ENCODE measurements around the gene NR4A1.

NR4A1 gene

DNA sequence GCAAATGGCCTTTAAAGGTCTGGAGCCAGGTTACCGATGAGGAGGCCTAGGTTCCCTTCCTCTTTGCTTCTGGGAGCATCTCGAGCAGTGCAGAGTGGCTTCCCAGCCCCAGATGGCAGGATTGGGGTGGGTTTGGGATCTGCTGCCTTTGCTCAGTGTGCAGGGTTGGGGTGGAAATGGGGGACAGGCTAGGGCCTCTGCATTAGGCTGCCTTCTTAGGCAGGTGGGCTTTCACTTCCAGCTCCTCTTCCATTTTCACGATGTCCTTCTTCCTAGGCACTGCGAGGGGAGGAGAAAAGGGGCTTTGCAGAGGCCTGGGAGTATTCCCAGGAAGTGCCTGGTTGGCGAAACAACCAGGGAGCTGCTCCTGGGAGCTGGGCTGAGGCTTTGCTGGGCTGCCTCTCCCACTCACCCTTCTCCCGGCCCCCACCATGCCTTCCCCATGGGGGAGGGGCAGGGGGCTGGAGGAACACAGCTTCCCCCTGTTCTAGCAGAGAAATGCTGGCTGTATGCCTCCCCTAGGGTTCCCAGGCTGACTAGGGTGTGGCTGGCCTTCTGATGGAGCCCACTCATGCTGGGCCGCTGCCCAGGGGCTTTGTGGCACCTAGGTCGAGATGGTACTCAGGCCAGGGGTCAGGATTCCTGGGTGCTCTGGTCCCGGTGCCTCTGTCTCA is 2.4 kb downstream of the NR4A1 start:
- peaks cover 41% of the 10 kb centered on the region for H3K27me3 ChIP-seq (ENCODE audit: control insufficient read depth, insufficient read depth, low read length, poor library complexity, severe bottlenecking)
- no peak overlapping the region for H3K27ac ChIP-seq (ENCODE audit: insufficient read depth, low read depth, low read length, poor library complexity, severe bottlenecking)
- H3K36me3 ChIP-seq (ENCODE audit: control insufficient read depth, insufficient read depth, low read length) = peaks cover 3% of the 10 kb centered on the region
- H3K4me3 ChIP-seq (ENCODE audit: insufficient read depth, low read depth, low read length) = no peak overlapping the region
- H3K9me3 ChIP-seq (ENCODE audit: control insufficient read depth, low read length) = no peaks in the 10 kb centered on the region
- 87 to 92% methylated on average over 9 of the region's 9 CpGs for WGBS, 2 experiments
- H3K4me1 ChIP-seq (ENCODE audit: control insufficient read depth, insufficient read depth, low read length) = peaks cover 15% of the 10 kb centered on the region

DNA sequence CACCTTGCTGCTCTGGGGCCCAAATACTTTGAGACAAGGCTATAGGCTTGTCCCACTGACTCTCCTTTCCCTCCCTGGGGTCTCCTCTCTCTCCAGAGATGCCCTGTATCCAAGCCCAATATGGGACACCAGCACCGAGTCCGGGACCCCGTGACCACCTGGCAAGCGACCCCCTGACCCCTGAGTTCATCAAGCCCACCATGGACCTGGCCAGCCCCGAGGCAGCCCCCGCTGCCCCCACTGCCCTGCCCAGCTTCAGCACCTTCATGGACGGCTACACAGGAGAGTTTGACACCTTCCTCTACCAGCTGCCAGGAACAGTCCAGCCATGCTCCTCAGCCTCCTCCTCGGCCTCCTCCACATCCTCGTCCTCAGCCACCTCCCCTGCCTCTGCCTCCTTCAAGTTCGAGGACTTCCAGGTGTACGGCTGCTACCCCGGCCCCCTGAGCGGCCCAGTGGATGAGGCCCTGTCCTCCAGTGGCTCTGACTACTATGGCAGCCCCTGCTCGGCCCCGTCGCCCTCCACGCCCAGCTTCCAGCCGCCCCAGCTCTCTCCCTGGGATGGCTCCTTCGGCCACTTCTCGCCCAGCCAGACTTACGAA is 3.1 kb downstream of the NR4A1 start:
- WGBS, 2 experiments = 94 to 95% methylated on average over 21 of the region's 21 CpGs

DNA sequence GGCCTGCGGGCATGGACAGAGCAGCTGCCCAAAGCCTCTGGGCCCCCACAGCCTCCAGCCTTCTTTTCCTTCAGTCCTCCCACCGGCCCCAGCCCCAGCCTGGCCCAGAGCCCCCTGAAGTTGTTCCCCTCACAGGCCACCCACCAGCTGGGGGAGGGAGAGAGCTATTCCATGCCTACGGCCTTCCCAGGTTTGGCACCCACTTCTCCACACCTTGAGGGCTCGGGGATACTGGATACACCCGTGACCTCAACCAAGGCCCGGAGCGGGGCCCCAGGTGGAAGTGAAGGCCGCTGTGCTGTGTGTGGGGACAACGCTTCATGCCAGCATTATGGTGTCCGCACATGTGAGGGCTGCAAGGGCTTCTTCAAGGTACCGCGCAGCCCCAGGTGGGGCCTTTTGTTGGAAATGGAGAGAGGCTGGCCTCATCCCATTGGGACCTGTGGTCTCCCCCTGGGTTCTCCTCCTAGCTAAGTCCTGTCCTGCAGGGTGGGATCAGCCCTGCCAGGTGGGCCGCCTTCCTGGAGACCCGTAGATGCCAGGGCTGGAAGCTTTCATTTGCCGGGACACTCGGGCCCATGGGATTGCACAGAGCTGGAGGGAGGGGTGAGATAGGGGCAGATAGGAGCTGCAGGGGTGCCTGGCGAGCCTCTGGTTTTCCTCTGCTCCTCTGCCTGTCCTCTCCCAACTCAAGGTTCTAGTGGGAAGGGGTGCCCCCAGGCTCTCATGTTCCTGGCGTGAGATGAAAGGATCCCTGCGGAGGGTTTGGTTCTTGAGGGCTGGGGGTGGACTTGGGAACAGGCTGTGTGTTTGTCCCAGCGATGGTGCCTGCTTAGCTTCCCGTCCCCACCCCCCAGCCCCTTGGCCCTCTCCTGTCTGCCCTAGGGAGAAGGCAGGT is 3.8 kb downstream of the NR4A1 start:
- Histone ChIP-seq H3K4me1 (ENCODE audit: control insufficient read depth, insufficient read depth, low read length) (peaks cover 14% of the 10 kb centered on the region), H3K4me3 (ENCODE audit: insufficient read depth, low read depth, low read length) (no peak overlapping the region), H3K27me3 (ENCODE audit: control insufficient read depth, insufficient read depth, low read length, poor library complexity, severe bottlenecking) (peaks cover 27% of the 10 kb centered on the region), H3K9me3 (ENCODE audit: control insufficient read depth, low read length) (no peaks in the 10 kb centered on the region), H3K36me3 (ENCODE audit: control insufficient read depth, insufficient read depth, low read length) (peaks cover 3% of the 10 kb centered on the region), H3K27ac (ENCODE audit: insufficient read depth, low read depth, low read length, poor library complexity, severe bottlenecking) (no peak overlapping the region)
- 91 to 96% methylated on average over 21 of the region's 21 CpGs for WGBS, 2 experiments

More for the DNA sequence above, 3.1 kb downstream of the NR4A1 start:
- Histone ChIP-seq H3K4me3 (ENCODE audit: insufficient read depth, low read depth, low read length) (no peak overlapping the region), H3K4me1 (ENCODE audit: control insufficient read depth, insufficient read depth, low read length) (peaks cover 15% of the 10 kb centered on the region), H3K27me3 (ENCODE audit: control insufficient read depth, insufficient read depth, low read length, poor library complexity, severe bottlenecking) (peaks cover 35% of the 10 kb centered on the region), H3K27ac (ENCODE audit: insufficient read depth, low read depth, low read length, poor library complexity, severe bottlenecking) (no peak overlapping the region), H3K36me3 (ENCODE audit: control insufficient read depth, insufficient read depth, low read length) (peaks cover 3% of the 10 kb centered on the region), H3K9me3 (ENCODE audit: control insufficient read depth, low read length) (no peaks in the 10 kb centered on the region)

DNA sequence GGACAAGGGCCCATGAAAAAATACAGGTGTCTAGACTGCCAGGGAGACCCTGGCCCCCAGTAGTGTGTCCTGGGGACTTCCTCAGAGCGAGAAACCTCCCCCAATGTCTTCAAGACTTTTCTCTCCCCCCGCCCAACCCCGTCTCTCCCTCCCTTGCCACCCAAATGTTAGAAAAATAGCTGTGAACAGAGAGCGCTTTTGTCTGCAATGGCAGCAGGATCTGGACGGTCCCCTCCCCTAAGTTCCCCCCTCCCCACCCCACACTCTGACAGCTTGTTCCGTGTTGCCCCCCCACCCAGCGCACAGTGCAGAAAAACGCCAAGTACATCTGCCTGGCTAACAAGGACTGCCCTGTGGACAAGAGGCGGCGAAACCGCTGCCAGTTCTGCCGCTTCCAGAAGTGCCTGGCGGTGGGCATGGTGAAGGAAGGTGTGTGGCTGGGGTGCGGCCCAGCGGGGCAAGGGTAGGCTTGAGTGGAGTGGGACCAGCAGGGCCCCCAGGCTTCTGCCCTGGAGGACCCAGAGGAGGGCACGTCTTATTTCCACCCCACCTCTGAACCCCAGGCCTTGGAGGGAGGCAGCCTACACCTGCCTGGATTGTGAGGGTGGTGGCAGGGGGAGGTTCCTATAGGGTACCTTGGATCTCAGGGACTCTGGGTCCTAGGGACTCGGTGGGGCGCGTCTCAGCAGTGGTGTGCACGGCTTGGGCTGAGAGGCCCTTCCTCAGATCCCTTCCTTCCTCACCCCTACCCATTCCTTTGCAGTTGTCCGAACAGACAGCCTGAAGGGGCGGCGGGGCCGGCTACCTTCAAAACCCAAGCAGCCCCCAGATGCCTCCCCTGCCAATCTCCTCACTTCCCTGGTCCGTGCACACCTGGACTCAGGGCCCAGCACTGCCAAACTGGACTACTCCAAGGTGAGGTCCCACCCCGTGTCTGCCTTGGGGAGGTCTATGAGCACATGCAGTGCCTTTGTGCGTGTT is 4.8 kb downstream of the NR4A1 start:
- Histone ChIP-seq H3K36me3 (ENCODE audit: control insufficient read depth, insufficient read depth, low read length) (peaks cover 3% of the 10 kb centered on the region), H3K9me3 (ENCODE audit: control insufficient read depth, low read length) (no peaks in the 10 kb centered on the region), H3K27ac (ENCODE audit: insufficient read depth, low read depth, low read length, poor library complexity, severe bottlenecking) (no peak overlapping the region), H3K4me1 (ENCODE audit: control insufficient read depth, insufficient read depth, low read length) (peaks cover 7% of the 10 kb centered on the region), H3K27me3 (ENCODE audit: control insufficient read depth, insufficient read depth, low read length, poor library complexity, severe bottlenecking) (peaks cover 18% of the 10 kb centered on the region), H3K4me3 (ENCODE audit: insufficient read depth, low read depth, low read length) (no peak overlapping the region)
- WGBS, 2 experiments = 90 to 91% methylated on average over 26 to 27 of the region's 27 CpGs

DNA sequence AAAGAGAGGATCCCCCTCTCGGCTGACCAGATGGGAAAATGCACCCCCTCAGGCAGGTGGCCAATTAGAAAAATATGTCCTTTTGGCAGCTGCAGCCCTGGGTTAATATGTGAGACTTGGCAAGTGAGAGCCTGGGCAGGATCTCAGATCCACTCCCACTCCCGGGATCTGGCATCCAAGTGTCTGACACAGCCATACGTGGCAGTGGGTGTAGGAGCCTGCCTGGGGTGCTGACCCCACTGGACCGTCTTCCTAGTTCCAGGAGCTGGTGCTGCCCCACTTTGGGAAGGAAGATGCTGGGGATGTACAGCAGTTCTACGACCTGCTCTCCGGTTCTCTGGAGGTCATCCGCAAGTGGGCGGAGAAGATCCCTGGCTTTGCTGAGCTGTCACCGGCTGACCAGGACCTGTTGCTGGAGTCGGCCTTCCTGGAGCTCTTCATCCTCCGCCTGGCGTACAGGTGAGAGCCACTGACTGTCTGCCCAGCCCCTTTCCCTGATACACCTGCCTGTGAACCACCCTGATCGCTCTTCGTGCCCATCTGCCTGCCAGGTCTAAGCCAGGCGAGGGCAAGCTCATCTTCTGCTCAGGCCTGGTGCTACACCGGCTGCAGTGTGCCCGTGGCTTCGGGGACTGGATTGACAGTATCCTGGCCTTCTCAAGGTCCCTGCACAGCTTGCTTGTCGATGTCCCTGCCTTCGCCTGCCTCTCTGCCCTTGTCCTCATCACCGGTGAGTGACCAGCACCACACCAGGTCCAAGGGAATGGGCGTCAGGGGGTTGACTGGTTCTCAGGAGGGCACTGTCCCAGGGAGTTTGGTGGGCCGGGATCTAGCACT is 5.8 kb downstream of the NR4A1 start:
- H3K4me1 ChIP-seq (ENCODE audit: control insufficient read depth, insufficient read depth, low read length) = peaks cover 5% of the 10 kb centered on the region
- no peak overlapping the region for H3K27ac ChIP-seq (ENCODE audit: insufficient read depth, low read depth, low read length, poor library complexity, severe bottlenecking)
- peaks cover 3% of the 10 kb centered on the region for H3K36me3 ChIP-seq (ENCODE audit: control insufficient read depth, insufficient read depth, low read length)
- no peaks in the 10 kb centered on the region for H3K9me3 ChIP-seq (ENCODE audit: control insufficient read depth, low read length)
- H3K27me3 ChIP-seq (ENCODE audit: control insufficient read depth, insufficient read depth, low read length, poor library complexity, severe bottlenecking) = peaks cover 8% of the 10 kb centered on the region
- WGBS, 2 experiments = 93% methylated on average over 23 of the region's 23 CpGs
- H3K4me3 ChIP-seq (ENCODE audit: insufficient read depth, low read depth, low read length) = no peak overlapping the region

DNA sequence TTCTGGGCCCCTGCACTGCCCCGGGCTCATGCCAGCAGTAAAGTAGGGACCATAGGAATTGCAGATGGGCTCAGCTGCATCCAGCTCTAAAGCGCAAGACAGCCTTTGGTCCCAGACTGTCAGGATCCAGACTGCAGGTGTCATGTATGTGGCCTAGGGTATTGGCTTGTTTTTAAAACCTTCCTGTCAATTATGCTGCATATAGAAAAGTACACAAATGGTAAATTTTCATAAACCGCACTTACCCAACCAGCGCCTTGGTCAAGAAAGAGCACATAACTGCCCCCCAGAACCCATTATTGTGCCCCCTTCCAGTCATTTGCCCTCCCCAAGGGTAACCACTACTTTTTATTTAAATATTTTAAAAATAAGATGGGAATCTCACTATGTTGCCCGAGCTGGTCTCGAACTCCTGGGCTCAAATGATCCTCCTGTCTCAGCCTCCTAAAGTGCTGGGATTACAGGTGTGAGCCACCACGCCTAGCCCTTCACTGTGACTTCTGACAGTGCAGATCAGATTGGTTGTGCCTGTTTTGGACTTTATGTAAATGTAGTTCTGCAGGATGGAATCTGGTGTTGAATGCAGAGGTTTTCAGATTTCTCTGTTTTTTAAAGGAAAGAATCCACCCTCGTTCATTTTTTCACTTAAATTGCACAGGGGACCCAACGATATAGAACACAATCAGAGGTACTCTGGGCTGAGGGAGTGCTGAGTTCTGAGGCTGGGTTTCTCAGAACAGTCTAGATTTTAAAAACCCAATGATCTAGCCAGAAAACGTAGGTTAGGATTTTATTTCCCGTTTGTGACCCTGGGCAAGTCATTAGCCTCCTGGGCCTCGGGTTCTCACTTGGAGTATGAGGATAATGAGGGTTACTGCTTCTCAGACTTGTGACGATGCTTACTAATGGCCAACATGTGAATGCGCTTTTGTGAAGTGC is 6.7 kb downstream of the NR4A1 start:
- H3K9me3 ChIP-seq (ENCODE audit: control insufficient read depth, low read length) = no peaks in the 10 kb centered on the region
- no peak overlapping the region for H3K4me3 ChIP-seq (ENCODE audit: insufficient read depth, low read depth, low read length)
- 91% methylated on average over 14 of the region's 14 CpGs for WGBS, 2 experiments
- H3K27me3 ChIP-seq (ENCODE audit: control insufficient read depth, insufficient read depth, low read length, poor library complexity, severe bottlenecking) = no peaks in the 10 kb centered on the region
- no peak overlapping the region for H3K27ac ChIP-seq (ENCODE audit: insufficient read depth, low read depth, low read length, poor library complexity, severe bottlenecking)
- peaks cover 3% of the 10 kb centered on the region for H3K36me3 ChIP-seq (ENCODE audit: control insufficient read depth, insufficient read depth, low read length)
- peaks cover 9% of the 10 kb centered on the region for H3K4me1 ChIP-seq (ENCODE audit: control insufficient read depth, insufficient read depth, low read length)

DNA sequence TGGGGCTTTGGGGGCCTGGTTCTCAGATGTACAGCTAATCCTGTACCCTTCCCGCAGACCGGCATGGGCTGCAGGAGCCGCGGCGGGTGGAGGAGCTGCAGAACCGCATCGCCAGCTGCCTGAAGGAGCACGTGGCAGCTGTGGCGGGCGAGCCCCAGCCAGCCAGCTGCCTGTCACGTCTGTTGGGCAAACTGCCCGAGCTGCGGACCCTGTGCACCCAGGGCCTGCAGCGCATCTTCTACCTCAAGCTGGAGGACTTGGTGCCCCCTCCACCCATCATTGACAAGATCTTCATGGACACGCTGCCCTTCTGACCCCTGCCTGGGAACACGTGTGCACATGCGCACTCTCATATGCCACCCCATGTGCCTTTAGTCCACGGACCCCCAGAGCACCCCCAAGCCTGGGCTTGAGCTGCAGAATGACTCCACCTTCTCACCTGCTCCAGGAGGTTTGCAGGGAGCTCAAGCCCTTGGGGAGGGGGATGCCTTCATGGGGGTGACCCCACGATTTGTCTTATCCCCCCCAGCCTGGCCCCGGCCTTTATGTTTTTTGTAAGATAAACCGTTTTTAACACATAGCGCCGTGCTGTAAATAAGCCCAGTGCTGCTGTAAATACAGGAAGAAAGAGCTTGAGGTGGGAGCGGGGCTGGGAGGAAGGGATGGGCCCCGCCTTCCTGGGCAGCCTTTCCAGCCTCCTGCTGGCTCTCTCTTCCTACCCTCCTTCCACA is 7.6 kb downstream of the NR4A1 start:
- Histone ChIP-seq H3K27ac (ENCODE audit: insufficient read depth, low read depth, low read length, poor library complexity, severe bottlenecking) (no peak overlapping the region), H3K4me3 (ENCODE audit: insufficient read depth, low read depth, low read length) (no peak overlapping the region), H3K27me3 (ENCODE audit: control insufficient read depth, insufficient read depth, low read length, poor library complexity, severe bottlenecking) (no peaks in the 10 kb centered on the region), H3K36me3 (ENCODE audit: control insufficient read depth, insufficient read depth, low read length) (peaks cover 3% of the 10 kb centered on the region), H3K9me3 (ENCODE audit: control insufficient read depth, low read length) (no peaks in the 10 kb centered on the region), H3K4me1 (ENCODE audit: control insufficient read depth, insufficient read depth, low read length) (peaks cover 9% of the 10 kb centered on the region)
- 92% methylated on average over 24 of the region's 25 CpGs for WGBS, 2 experiments

Data from ectodermal cell (in vitro differentiated cells).